ENCODE data around the gene FRMD3.

Gene FRMD3

DNA sequence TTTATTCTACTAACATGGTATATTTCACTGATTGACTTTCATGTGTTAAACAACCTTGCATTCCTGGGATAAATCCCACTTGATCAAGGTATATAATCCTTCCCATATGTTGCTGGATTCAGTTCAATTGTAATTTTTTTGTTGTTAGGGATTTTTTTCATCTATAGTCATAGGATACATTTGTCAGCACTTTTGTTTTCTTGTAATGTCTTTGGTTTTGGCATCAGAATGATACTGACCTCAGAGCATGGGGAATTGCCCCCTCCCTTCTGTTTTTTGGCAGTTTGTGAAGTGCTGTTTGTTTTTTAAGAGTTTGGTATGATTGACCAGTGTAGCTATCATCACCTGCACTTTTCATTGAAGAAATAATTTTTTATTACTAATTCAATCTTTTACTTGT, 298.5 kb downstream of the FRMD3 start:
- TF ChIP-seq, protein P1, sequence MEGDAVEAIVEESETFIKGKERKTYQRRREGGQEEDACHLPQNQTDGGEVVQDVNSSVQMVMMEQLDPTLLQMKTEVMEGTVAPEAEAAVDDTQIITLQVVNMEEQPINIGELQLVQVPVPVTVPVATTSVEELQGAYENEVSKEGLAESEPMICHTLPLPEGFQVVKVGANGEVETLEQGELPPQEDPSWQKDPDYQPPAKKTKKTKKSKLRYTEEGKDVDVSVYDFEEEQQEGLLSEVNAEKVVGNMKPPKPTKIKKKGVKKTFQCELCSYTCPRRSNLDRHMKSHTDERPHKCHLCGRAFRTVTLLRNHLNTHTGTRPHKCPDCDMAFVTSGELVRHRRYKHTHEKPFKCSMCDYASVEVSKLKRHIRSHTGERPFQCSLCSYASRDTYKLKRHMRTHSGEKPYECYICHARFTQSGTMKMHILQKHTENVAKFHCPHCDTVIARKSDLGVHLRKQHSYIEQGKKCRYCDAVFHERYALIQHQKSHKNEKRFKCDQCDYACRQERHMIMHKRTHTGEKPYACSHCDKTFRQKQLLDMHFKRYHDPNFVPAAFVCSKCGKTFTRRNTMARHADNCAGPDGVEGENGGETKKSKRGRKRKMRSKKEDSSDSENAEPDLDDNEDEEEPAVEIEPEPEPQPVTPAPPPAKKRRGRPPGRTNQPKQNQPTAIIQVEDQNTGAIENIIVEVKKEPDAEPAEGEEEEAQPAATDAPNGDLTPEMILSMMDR (conservative IDR thresholded peaks at IDR 0.05), result no peak
- H3K27ac ChIP-seq, result no peak overlapping the region

DNA sequence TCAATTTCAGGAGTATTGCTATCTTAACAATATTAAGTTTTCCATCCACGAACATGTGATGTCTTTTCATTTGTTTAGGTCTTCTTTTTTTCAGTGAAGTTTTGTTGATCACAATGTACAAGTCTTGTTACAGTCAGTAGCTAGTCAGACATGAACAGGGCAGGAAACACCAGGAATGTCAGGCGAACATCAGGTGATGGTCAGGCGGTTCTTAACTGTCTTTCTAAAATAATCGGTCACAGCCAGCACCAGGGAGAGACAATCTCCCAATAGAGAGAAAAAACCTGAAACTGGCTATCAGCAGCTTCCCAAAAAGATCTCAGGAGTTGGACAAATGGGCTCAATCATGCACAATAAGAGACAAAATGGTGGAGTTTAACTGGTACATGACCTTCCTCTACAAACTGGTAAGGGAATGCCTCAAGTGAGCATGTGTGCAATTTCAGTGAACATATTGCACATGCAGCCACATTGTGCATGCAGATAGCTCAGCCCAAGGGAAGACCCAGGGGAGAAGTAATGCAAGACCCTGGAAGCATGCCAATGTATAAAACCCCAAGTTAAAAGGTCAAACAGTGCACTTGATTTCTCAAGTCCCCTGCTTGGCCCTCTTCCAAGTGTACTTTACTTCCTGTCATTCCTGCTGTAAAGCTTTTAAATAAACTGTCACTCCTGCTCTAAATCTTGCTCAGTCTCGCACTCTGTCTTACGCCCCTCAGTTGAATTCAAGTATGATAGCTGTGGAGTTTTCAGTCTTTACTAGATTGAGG, 299.1 kb downstream of the FRMD3 start:
- TF ChIP-seq, protein P1 (conservative IDR thresholded peaks at IDR 0.05), result no peak
- no peak overlapping the region for H3K27ac ChIP-seq

DNA sequence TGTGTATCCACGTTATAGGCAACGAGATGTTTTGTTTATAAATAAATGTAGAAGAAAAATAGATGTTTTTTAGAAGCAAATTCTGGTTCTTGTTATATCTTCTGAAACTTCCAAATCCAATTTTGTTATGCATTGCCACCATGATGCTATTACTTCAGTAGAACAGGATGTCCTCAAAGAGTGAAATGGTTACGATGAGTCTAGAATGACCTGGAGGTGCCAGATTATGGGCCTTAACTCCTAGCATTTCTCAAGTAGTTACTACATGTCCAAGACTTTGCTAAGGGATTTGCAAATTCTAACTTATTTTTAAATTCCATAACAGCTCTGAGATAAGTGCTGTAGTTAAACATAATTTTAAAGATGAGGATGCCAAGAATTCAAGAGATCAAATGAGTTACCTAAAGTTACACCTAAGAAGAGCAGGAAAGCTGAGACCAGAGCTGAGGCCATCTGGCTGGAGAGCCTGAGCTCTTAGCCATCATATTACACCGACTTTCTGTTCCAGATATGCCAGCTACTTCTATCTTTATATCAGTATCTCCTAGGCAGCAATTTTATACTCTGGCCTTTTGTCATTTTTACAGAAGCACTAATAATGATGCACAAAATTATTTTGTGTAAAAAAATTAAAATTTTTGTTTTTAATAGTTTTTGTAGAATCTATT, 302.0 kb downstream of the FRMD3 start:
- no peak overlapping the region for H3K27ac ChIP-seq
- TF ChIP-seq, protein P1 (conservative IDR thresholded peaks at IDR 0.05), result no peak

DNA sequence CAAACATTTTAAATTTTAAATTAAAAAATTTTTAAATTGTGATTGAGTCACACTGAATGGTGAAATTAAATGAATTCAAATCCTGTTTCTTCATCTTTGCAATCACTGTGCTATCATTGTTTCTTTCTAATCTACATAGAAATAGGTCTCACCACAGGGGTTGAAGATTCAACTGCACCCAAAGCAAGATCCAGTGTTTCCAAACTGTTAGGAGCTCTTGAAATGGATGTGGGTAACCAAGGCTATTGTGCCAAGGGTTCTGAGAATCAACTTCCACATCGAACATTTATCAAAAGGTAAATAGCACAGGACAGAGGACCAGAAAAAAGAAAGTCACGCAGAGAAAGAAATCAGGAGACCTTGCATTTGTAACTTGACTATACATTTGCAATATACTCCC, 302.7 kb downstream of the FRMD3 start:
- TF ChIP-seq, protein P1 (conservative IDR thresholded peaks at IDR 0.05), result no peak

DNA sequence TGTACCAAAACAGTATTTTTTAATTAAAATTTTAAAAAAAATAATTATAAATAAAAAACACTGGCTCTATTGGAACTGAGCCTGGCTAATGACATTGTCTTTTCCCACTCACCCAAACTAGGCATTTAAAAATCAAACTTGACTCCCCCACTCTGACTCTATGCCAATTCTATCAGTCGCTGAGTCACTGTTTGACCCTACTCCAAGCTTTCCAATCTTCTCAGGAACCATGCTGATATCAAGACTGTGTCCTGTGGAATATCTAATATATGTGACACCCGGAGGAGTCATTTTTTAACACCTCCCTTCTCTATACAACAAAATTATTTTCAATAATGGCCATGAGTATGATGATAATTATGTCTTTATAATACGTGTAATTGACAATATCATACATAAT, 303.7 kb downstream of the FRMD3 start:
- TF ChIP-seq, protein P1 (conservative IDR thresholded peaks at IDR 0.05), result no peak

More for the DNA sequence above, 302.7 kb downstream of the FRMD3 start:
- no peak overlapping the region for H3K27ac ChIP-seq

DNA sequence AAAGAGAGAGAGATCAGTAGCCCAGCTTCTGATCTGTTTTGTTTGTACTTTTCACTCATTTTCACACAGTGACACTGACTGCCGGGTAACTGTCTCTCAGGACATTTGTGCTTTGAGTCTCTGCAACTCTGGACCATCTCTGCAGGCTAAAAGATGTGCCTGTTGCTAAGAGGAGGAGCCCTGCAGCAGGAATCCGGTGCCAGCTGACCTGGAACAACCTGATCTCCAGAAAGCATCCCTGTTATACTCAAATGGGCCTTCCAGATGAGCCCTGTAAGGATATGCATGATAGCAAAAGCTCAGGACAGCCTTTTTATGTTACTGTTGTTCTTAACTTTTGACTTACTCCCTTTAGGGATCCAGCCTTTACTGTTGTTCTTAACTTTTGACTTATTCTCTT, 304.6 kb downstream of the FRMD3 start:
- H3K27ac ChIP-seq, result no peak overlapping the region
- TF ChIP-seq, protein P1 (conservative IDR thresholded peaks at IDR 0.05), result no peak

More for the DNA sequence above, 303.7 kb downstream of the FRMD3 start:
- H3K27ac ChIP-seq, result no peak overlapping the region

DNA sequence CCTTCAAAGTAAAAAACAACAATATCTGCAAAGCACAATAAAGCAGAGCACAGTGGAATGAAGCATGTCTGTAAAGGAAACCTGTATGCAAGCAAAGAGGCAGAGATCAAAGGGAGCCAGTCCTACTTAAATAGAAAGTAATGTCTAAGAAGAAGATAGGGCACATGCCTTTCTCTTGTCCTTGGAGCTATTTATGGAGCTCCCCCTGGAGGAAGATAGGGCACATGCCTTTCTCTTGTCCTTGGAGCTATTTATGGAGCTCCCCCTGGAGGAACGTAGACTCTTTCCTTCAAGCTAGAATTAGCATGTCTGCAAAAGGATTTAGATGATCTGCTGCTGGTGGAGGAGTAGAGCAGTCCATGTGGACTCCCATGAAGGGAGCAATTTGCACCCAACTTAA, 307.2 kb downstream of the FRMD3 start:
- TF ChIP-seq, protein P1 (conservative IDR thresholded peaks at IDR 0.05), result no peak
- no peak overlapping the region for H3K27ac ChIP-seq

Data from VCaP (cell line).